Measurements from ENCODE around the gene GMDS.

The GMDS gene

DNA sequence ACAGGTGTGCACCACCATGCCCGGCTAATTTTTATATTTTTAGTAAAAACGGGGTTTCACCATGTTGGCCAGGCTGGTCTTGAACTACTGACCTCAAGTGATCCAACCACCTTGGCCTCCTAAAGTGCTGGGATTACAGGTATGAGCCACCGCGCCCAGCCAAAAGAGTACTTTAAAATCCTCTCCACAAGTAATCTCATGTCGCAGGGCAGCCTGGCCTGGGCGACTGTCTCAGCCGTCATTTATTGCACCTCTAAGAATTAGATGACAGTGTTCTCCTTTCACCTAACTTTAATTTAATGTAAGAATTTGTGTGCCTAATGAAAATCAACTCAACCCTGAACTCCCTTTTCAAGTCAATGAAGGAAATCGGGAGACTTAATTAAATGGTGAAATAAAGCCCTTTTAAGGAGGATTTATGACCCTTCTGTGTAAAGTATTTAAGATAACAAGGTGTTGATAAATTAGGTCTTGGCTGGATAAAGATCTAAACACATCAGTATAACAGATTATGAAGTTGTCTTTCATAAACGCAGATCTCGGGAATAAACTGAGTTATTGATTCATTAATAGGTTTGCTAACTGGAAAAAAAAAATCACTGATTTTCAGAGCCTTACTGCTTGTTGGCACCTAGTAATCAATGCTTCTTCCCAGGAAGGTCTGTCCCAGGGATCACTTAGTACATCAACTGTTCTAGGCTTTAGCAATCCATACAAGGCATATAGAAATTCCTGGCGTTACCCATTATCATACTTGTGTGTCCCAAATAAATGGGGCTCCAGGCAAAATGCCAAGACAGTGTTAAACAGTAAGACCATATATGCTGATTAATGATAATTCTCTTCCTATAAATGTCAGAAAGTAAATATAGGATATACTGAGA lies 209.3 kb downstream of the GMDS start:
- no peak for DNase-seq (ENCODE audit: low read depth in 2 of 2)

DNA sequence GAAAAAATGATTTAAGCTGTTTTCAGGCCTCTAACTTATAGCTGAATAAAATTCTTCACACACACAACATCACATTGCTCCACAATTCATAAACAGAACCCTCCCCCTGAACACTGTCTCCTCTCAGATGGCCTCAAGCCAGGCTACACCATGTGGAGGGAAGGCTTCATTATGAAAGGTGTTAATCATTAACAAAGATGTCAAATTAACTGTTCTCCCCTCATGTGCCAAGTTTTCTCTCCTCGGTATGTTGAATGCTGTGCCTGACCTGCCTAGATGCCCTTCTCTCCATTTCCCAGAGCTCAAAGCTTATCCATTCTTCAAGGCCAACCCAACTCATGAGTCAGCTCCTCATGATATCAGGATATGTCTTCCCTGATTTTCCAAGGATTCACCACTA lies 210.4 kb downstream of the GMDS start:
- DNase-seq (ENCODE audit: low read depth in 2 of 2) = no peak

DNA sequence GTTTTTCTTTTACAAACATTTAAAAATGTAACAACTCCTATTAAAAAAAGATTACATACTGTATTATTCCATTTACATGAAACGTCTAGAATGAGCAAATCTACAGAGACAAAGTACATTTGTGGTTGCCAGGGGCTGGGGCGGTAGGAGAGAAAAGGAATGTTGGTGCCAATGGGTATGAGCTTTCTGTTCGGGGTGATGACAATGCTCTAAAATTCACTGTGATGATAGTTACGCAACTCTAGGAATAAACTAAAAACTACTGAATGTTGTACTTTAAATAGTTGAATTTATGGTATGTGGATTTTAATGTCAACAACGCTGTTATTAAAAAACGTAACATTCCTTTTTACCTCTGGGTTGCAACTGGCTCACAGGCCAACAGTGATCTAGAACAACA lies 211.1 kb downstream of the GMDS start:
- no peak for DNase-seq (ENCODE audit: low read depth in 2 of 2)

DNA sequence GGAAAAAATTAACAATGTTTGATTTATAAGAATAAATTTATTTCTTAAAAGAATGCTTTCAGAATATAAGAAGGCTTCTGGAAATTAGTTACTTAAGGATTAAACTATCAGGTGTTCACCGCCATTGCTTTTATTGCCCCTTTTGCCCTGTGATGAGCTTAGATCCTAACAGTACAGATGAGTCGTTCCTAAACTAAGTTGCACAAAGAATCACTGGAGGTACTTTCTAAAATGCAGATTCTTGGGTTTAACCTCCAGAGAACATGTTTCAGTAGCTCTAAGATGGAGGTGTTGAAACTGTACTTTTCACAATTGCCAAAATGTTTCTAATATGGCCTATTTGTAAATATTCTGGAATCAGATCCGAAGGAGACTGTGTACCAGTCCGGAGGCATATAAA lies 211.9 kb downstream of the GMDS start:
- DNase-seq (ENCODE audit: low read depth in 2 of 2) = no peak

DNA sequence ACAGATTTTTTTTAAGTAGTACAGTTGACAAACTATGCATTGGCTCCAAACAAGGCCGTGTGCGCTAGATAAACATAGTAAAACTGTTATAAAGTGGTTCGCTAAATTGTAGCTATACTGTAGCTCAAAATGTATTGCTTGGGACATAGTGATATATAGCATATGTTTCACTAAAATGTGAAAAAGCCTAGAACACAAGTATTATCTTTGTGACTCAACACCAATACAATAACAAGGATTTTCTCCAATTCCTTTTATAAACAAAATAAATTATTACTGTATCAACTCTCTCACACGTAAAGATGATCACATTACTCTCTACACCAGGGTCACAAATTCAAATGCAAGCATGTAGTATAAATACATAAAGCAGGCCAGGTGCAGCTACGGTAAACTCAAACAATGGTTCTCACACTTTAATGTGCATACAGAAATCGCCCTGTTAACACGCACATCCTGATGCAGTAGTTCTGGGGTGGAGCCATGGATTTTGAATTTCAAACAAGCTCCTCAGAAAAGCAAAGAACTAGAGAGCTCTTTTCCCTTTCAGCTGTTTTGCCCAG lies 214.6 kb downstream of the GMDS start:
- DNase-seq (ENCODE audit: low read depth in 2 of 2) = no peak

DNA sequence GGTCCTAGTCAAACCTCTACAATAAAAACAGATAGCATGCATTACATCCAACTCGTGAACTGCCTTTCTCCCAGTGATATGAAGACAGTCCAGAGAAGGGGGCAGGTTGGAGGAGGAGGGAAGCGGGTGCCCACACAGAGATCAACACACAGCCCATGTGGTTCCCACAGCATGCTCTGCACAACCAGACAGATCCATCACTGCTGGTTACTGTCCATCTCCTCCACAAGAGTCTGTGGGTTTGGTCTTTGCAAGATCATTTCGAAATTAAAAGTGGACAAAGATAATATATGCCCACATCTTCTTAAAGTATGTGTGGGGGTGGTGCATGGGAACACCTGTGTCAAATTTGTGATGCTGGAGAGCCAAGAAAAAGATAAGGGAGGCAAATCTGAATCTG lies 215.5 kb downstream of the GMDS start:
- DNase-seq (ENCODE audit: low read depth in 2 of 2) = no peak

DNA sequence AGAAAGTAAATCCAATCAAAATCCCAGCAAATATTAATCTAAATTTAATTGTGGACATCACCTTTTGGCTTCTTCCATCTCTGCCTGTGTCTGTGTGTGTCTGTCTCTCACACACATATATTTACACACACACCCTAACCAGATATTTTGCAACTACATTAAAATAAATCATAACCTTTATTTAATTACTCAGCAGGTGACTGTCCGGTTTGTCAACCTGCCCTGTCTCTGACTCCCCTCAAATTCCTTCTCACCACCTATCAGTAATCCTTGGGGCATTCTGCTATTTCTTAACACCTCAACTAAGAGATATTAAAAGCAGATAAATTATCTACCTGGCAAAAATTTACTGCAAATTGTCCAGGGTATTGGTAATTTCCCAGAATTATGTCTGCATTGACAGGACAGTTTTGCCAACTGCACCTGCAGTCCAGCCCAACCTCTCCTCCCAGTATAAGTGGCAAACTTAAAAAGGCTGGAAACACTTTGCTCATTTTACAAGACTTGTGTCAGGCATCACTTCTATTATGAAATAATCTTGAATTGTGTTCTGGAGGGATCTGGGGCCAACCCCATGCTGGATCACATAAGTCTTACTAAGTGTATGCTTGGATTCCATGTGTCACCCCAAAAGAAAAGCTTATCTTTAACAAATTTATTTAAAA lies 216.1 kb downstream of the GMDS start:
- no peak for DNase-seq (ENCODE audit: low read depth in 2 of 2)

DNA sequence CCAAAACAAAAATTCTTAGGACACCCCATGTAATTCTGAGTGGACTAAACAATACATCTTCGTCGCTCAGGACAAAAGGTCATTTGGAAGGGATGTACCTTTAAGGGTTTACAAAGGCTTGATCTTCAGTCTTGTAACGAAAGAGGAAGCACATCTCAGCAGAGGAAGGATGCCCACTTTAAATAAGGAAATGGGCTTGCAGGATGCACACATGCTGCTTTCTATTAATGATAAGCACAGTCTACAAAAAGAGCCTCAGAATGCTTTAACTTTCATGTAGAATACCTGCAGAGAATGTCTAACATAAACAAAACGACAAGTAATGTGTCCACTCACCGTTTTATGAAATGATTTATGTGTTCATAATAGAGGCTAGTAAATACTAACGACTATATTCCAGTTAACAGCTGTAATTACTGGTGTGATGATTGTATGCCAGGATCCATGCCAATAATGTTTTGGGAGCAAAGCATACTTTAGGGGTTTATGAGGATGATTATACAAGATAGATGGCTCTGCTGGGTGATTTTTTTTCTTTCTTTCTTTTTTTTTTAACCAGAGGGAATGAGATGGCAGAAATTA lies 216.9 kb downstream of the GMDS start:
- DNase-seq (ENCODE audit: low read depth in 2 of 2) = no peak

DNA sequence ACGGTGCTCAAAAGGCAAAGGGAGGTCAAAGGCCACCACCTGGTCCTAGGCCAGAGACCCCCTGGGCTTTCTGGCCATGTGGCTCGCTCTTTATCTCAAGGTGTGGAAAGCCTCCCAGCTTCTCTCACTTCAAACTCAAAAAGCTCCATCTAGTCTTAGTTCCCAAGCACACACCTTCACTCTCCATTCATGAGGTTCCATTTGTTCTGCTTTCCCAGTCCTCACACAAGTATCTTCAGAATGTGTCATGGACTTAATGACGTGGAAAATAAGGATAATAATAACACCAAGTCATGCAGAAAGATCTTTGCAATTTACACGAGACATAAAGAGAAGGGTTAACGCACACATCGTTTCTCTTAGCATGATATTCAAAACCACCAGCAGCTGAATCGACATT lies 219.3 kb downstream of the GMDS start:
- DNase-seq (ENCODE audit: low read depth in 2 of 2) = no peak

DNA sequence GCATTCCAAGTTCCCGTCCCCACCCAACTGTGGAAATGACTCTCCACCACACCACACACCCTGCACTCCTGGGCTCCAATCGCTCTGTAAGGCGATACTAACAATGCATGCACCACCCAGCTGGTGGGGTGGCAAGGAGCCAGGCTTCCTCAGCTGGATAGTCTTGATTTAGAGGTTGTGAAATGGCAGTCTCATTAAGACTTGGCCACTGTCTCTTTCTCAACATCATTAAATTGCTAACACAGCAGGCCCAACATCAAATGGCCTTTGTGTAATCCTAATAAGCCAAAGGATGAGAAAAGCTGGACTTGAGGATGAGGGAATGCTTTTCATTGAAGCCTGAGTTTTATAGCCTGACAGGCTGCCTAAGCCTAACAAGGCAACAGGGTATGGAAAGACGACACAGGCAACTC lies 223.7 kb downstream of the GMDS start:
- no peak for DNase-seq (ENCODE audit: low read depth in 2 of 2)

DNA sequence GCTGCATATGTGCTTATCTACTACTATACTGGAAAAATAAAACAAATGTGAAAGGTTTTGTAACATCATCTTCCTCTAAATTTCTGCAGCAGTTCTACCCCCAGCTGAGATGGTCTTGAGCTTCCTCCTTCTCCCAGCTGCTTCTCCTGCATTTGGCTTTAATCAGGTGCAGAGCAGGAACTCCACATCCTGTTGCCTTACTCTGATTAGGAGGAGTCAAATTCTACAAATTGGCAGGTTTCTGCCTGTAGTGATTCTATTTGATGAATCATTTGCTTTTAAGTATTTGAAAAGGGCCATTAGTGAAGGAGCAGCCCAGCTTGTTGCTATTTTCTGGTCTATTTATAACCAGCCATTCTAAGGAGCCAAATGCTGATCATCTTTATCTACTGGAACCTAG lies 224.5 kb downstream of the GMDS start:
- DNase-seq (ENCODE audit: low read depth in 2 of 2) = no peak

DNA sequence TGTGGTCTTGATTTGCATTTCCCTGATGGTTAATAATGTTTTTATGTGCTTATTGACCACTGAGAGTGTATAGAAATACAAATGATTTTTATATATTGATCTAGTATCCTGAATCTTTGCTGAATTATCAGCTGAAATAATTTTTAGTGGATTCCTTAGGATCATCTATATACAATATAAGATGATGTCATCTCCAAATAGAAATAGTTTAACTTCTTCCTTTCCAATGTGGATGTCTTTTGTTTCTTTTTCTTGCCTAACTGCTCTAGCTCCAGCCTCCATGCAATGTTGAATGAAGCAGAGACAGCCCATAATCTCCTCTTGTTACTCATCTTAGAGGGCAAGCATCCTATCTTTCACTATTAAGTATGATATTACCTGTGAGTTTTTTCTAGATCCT lies 226.4 kb downstream of the GMDS start:
- no peak for DNase-seq (ENCODE audit: low read depth in 2 of 2)

DNA sequence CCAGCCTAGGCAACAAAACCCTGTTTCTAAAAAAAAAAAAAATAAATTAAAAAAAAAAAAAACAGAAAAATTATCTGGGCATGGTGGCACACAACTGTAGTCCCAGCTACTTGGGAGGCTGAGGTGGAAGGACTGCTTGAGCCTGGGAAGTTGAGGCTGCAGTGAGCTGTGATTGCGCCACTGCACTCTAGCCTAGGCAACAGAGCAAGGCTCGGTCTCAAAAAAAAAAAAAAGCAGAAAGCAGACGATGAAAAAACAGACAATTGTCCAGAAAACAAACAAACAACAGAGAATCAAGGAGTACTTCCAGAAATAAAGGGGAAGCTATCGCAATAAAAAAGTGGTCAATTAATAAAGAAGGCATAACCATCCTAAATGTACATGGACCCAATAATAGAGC lies 229.4 kb downstream of the GMDS start:
- DNase-seq (ENCODE audit: low read depth in 2 of 2) = no peak

DNA sequence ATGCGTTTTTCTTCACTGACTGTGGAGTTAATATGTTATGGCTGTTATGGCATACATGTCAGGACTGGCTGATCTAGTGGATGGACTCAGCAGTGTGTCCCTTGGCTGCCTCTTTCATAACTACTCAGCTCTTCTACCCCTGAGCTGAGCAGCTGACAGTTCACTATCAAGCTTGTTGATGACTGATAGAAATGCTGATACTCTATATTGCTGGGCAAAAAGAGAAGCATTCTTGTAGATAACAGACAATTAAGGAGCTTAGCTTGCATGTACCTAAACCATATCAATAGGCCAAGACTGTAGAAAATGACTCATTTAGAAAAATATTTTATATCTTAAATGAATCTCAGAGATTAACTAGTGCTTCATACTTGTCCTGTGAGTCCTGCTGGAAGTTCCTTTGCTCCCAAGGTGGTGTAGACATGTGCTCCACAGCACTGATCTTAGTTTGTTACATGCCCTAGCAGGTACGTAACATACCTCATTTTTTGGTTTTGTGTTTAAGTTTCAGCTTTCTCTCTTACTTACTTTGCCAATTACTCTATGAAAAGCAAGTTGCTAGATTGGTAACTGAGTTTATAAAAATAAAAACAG lies 236.9 kb downstream of the GMDS start:
- no peak for DNase-seq (ENCODE audit: low read depth in 2 of 2)

DNA sequence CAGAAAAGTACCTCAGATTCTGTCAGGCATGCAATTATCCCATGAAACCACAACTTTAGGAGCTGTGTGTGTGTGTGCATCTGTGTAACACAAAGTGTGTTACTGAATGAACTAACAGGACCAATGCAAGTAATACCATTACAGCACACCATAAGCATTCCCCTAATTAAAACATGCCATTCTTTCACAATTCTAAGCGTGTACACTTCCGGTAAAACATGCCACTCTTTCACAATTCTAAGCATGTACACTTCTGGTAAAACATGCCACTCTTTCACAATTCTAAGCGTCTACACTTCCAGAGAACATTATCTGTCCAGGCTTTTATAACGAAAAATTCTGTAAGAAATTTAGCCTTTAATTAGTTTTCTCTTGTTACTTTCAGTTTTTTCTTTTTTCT lies 238.2 kb downstream of the GMDS start:
- no peak for DNase-seq (ENCODE audit: low read depth in 2 of 2)

DNA sequence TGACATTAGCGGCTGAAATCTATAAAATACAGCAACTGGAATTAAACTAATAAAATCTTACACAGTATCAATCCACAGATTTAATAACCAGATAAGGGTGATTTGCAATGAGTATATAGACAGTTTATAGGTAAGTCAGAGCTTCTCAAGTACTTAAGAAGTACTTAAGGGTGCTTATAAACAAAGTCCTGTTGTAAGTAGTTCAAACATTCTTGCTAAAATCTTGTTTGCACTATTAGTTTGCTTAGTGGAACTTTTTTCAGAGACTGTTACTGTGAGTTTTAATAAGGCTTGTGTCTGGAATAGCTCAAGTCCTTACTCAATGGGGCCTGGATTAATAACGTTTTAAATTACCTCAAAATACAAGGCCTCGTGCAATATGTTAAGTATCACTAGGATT lies 240.5 kb downstream of the GMDS start:
- DNase-seq (ENCODE audit: low read depth in 2 of 2) = no peak

DNA sequence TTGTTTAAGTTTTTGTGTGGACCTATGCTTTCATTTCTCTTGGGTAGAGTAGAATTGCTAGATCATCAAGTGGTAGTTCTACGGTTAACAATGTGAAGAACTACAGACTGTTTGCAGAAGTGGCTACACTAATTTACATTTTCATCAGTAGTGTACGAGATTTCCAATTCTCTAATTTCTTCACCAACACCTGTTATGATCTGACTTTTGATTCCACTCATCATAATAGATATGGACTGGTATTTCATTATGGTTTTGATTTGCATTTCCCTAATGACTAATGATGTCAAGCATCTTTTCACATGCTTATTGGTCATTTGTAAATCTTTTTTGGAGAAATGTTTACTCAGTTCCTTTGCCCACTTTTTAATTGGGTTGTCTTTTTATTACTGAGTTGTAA lies 244.4 kb downstream of the GMDS start:
- no peak for DNase-seq (ENCODE audit: low read depth in 2 of 2)

DNA sequence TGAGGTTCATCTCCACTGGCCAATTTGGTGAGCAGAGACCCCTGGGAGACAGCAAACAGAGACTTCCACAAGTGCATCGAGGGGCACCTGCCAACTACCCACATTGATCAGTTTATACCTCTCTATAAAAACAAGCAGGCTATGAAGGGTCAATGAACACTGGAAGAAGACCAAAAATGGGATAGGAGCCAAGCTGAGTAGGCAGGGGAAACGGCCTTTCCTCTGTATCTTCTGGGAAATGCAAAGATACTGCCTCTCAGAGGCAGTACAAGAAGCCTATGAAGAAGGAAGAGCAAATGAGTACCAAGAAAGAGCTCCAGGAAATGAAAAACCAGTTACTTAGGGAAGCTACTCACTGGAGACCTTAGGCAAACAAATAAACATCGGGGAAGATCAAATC lies 247.7 kb downstream of the GMDS start:
- DNase-seq (ENCODE audit: low read depth in 2 of 2) = no peak

DNA sequence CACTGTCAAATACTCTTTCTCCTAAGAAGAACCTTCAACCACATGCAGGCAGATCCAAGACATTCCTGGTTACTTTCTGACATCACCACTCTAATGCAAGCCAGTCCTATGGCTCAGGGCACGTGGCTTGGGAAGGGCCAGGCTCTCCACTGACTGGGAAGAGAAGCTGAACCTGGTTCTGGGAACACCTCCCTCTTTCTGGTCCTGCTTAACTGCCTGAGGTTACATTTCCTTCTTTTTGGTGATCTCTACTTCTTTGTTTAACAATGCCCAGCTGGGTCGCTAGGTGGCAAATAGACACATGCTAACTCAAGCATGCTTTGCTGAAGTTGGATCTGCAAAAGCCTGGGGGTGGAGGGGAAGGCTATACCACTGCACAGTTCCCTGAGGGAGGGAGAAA lies 249.8 kb downstream of the GMDS start:
- DNase-seq (ENCODE audit: low read depth in 2 of 2) = no peak

DNA sequence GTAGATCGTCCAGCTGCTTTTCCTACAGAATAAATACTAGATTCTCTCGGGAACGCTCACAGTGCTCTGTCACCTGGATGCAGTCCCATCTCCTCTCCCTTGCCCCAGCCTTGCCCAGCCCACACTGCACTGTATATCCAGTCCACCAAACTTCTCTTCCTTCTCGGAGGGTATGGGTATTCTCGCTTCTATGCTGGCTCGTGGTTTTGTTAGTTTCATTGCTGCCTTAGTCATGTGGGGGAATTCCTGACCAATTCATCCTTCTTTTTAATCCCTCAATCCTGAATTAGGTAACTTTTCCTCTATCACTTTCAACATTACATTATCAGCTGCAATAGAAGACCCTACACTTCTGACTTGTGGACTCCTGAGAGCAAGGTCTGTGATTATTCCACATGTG lies 252.4 kb downstream of the GMDS start:
- no peak for DNase-seq (ENCODE audit: low read depth in 2 of 2)

DNA sequence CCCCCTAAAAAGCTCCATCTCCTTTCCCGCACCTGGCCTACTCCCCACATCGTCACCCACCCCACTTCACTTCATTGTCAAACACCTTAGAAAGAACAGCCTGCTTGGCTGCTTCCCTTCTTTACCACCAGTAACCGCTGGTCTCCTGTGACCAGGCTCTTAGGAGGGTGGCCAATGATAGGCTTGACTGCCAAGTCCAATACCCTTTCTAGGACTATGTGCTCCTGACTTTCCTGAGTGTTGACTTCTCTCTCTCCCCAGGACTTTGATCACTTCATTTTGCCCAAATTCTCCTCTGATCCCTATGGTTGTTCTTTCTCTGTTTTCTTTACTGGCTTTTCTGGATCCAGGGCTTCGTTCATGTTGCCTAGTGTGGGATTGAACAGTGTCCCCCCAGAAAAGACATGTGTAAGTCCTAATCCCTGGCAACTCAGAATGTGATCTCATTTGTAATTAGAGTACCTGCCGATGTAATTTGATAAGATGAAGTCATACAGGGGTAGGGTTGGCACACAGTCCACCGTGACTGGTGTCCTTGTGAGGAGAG lies 254.0 kb downstream of the GMDS start:
- no peak for DNase-seq (ENCODE audit: low read depth in 2 of 2)

DNA sequence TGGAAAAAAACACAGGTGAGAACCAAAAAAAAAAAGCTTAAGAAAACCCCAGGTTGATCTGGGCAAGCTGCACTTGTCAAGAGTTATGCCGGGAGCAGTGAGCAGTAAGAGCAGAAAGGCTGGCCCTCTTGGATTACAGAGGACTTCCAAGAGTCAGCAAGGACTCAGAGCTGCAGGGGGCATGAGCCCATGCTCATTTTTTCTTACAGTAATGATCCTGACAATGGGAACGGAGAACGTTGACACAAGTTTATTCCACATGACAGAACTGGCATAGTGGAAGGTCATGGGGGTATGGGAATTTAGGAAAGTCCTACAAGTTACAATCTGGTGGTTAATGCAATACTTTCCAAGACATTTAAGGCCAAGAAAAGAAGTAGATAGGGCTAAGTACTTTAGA lies 256.6 kb downstream of the GMDS start:
- DNase-seq (ENCODE audit: low read depth in 2 of 2) = no peak
